Kidney (tissue), 22 donors: Measurements from ENCODE around the gene MANSC1. TPM values are rescaled to one million over a fixed set of nuclear protein-coding genes. Genes with fewer than 3 reads are reported as not detected.

ENCODE experiments used
- DNase-seq, 5 donors: peaks; one replicate each; pipeline ENCODE4 v3.0.0-alpha.2; 2013 to 2020
- FAIRE-seq: peaks from 2 replicates; lab custom pipeline; 2012; peaks lifted over from hg19 to GRCh38; lab: Jason Lieb, UNC
- H3K27ac ChIP-seq, 2 donors: one replicate each; pipeline ENCODE4 v1.7.0; 2013; ENCODE audit warnings: low read depth in 2 of 2, low read length in 2 of 2, inconsistent platforms in 1 of 2
- H3K27me3 ChIP-seq: one replicate; pipeline ENCODE4 v1.7.1; 2013; ENCODE audit warnings: low read length, inconsistent platforms; ENCODE audit not compliant: control insufficient read depth, insufficient read depth
- H3K36me3 ChIP-seq, 3 donors: one replicate each; pipeline versions ENCODE4 v1.7.0 to v1.7.1; 2013; ENCODE audit warnings: low read length in 3 of 3, control low read depth in 1 of 3, inconsistent platforms in 1 of 3; ENCODE audit not compliant: insufficient read depth in 3 of 3, control insufficient read depth in 2 of 3
- H3K4me1 ChIP-seq, 3 donors: one replicate each; pipeline versions ENCODE4 v1.7.0 to v1.7.1; 2013; ENCODE audit warnings: low read length in 3 of 3, inconsistent platforms in 1 of 3, low read depth in 1 of 3; ENCODE audit not compliant: control insufficient read depth in 2 of 3, insufficient read depth in 2 of 3
- H3K4me3 ChIP-seq, 3 donors: one replicate each; pipeline versions ENCODE4 v1.7.0 to v1.8.1; 2013; ENCODE audit warnings: low read length in 3 of 3, control low read depth in 1 of 3, inconsistent platforms in 1 of 3
- H3K9ac ChIP-seq, 3 donors: one replicate each; pipeline versions ENCODE4 v1.7.0 to v1.7.1; 2013; ENCODE audit warnings: low read length in 3 of 3, control low read depth in 1 of 3, inconsistent platforms in 1 of 3
- H3K9me3 ChIP-seq, 3 donors: one replicate each; pipeline versions ENCODE4 v1.7.0 to v1.7.1; 2013; ENCODE audit warnings: low read length in 3 of 3, control low read depth in 1 of 3, inconsistent platforms in 1 of 3; ENCODE audit not compliant: control insufficient read depth in 2 of 3, insufficient read depth in 1 of 3
- CTCF ChIP-seq: IDR thresholded peaks from 3 replicates; pipeline ENCODE4 v1.5.1; 2012; ENCODE audit warnings: mild to moderate bottlenecking, moderate library complexity, borderline replicate concordance; ENCODE audit not compliant: insufficient read depth; ENCODE audit errors: extremely low read depth
- intact Hi-C: fragments of 100-400 bp; cut with DNase I; formaldehyde crosslinking; loops from one replicate; pipeline ENCODE4 v1.11.1; 2022
- long read RNA-seq, 10 donors: library from polyadenylated mRNA in 1 of 10; unstranded in 1 of 10; transcript quantifications; one replicate each; pipeline ENCODE4 v2.0.0 and lab custom pipeline, GENCODE V29; 2021 to 2026
- polyA plus RNA-seq: library from polyadenylated mRNA; stranded (reverse); fragments of 350-450 nt; fragmentation: Illumina TruSeq; extraction: RNeasy Lipid Tissue Mini Kit (QIAGEN cat#74804); gene quantifications from one replicate; pipeline ENCODE4 v1.2.3, GENCODE V29; 2014; ENCODE audit warnings: low read depth, low replicate concordance; ENCODE audit not compliant: insufficient read depth
- total RNA-seq: library from RNA; stranded (reverse); fragmentation: NEBNext Ultra II Directional; extraction: Animal tissue kit (Norgen Biotek cat#: 25700); gene quantifications from one replicate; pipeline ENCODE4 v1.2.1, GENCODE V29; 2021
- donor health status: control.
- donor health status: control.
- donor health status: control.
- donor health status: control.
- donor health status: control.
- donor health status: DM: yes; HTN: yes; CAD: no.
- donor health status: Normal renal cell carcinoma (clear cell type).

MANSC1 gene
- total RNA-seq (38.7 TPM), polyA plus RNA-seq (14.1 TPM)
- long read RNA-seq, donor 1, full-length matches to known transcripts, result 5 of 30 reads
- long read RNA-seq, donor 1, partial matches to known transcripts, result 25 of 30 reads
- long read RNA-seq, donor 1, other reads (novel, unspliced or antisense), result 0 of 30 reads
- long read RNA-seq, donor 2, full-length matches to known transcripts, result 4 of 4 reads
- long read RNA-seq, donor 2, partial matches to known transcripts, result 0 of 4 reads
- long read RNA-seq, donor 2, other reads (novel, unspliced or antisense), result 0 of 4 reads
- long read RNA-seq, donor 3, full-length matches to known transcripts, result 5 of 5 reads
- long read RNA-seq, donor 3, partial matches to known transcripts, result 0 of 5 reads
- long read RNA-seq, donor 3, other reads (novel, unspliced or antisense), result 0 of 5 reads
- long read RNA-seq, donor 4, full-length matches to known transcripts, result 5 of 5 reads
- long read RNA-seq, donor 4, partial matches to known transcripts, result 0 of 5 reads
- long read RNA-seq, donor 4, other reads (novel, unspliced or antisense), result 0 of 5 reads
- long read RNA-seq, donor 5, full-length matches to known transcripts, result 1 of 1 reads
- long read RNA-seq, donor 5, partial matches to known transcripts, result 0 of 1 reads
- long read RNA-seq, donor 5, other reads (novel, unspliced or antisense), result 0 of 1 reads
- long read RNA-seq, donor 6, full-length matches to known transcripts, result 2 of 2 reads
- long read RNA-seq, donor 6, partial matches to known transcripts, result 0 of 2 reads
- long read RNA-seq, donor 6, other reads (novel, unspliced or antisense), result 0 of 2 reads
- long read RNA-seq, donor 7, full-length matches to known transcripts, result 5 of 14 reads
- long read RNA-seq, donor 7, partial matches to known transcripts, result 6 of 14 reads
- long read RNA-seq, donor 7, other reads (novel, unspliced or antisense), result 3 of 14 reads
- long read RNA-seq, donor 8, full-length matches to known transcripts, result 12 of 19 reads
- long read RNA-seq, donor 8, partial matches to known transcripts, result 7 of 19 reads
- long read RNA-seq, donor 8, other reads (novel, unspliced or antisense), result 0 of 19 reads
- long read RNA-seq, donor 9, full-length matches to known transcripts, result 5 of 5 reads
- long read RNA-seq, donor 9, partial matches to known transcripts, result 0 of 5 reads
- long read RNA-seq, donor 9, other reads (novel, unspliced or antisense), result 0 of 5 reads
- long read RNA-seq, donor 10, full-length matches to known transcripts, result 12 of 12 reads
- long read RNA-seq, donor 10, partial matches to known transcripts, result 0 of 12 reads
- long read RNA-seq, donor 10, other reads (novel, unspliced or antisense), result 0 of 12 reads

- Histone ChIP-seq H3K27me3 (no peaks in the 10 kb centered on the region), H3K9ac (peak within 1 kb of the TSS; percentile 28 to 65 (median 59)), H3K4me3 (peak within 1 kb of the TSS; percentile 53 to 75 (median 74)), H3K36me3 (no peaks in the 10 kb centered on the region), H3K4me1 (peaks cover 0 to 5% (median 4%) of the 10 kb centered on the region in 3 donors), H3K27ac (peak within 1 kb of the TSS; percentile 5 to 43), H3K9me3 (no peaks in the 10 kb centered on the region)
- intact Hi-C loops, result no loop called here
- TF ChIP-seq CTCF, result peak; percentile 9
- DNase-seq (peak; percentile 74 to 90 (median 81)), FAIRE-seq (no peak)
Observed at GRCh38 chr12:12349711-12350665, at the start of gene MANSC1. Gene MANSC1, minus strand, starts transcription at chr12:12350242. Its CDS starts 6,928 bp downstream, at chr12:12343314.

- no peak overlapping the region for H3K4me3 ChIP-seq
- H3K9ac ChIP-seq, result no peak overlapping the region
- no peak for DNase-seq
- peak overlapping the region in 1 of 2 donors; percentile 13 for H3K27ac ChIP-seq
- H3K27me3 ChIP-seq, result no peaks in the 10 kb centered on the region
- no peak for FAIRE-seq
- intact Hi-C loops, result no loop called here
- no peaks in the 10 kb centered on the region for H3K36me3 ChIP-seq
- H3K9me3 ChIP-seq, result no peaks in the 10 kb centered on the region
- H3K4me1 ChIP-seq, result peaks cover 0 to 11% (median 0%) of the 10 kb centered on the region in 3 donors
- no peak for TF ChIP-seq CTCF
Observed at GRCh38 chr12:12399161-12399560, 49.1 kb upstream of the MANSC1 start.
